GM21447 (cell line): Measurements from ENCODE around the gene LNPEP.

ENCODE experiments used
- ATAC-seq: cut with Tn5 transposase; IDR thresholded peaks from one replicate; pipeline ENCODE4 v1.9.1; 2021; ENCODE audit not compliant: unreplicated experiment

Gene LNPEP

GRCh38 chr5:96994493-96994892, 58.6 kb downstream of the LNPEP start:
- ATAC-seq = no peak

- ATAC-seq = no peak
These were observed 59.5 kb downstream of the LNPEP start for GRCh38 chr5:96995419-96995818.

- no peak for ATAC-seq
These were observed 61.5 kb downstream of the LNPEP start for GRCh38 chr5:96997265-96997859.

GRCh38 chr5:96999856-97000255, 64.0 kb downstream of the LNPEP start:
- ATAC-seq = no peak

GRCh38 chr5:97000391-97000790, 64.5 kb downstream of the LNPEP start:
- ATAC-seq = no peak

- no peak for ATAC-seq
These were observed 67.1 kb downstream of the LNPEP start for GRCh38 chr5:97002983-97003382.

GRCh38 chr5:97004423-97005060, 68.7 kb downstream of the LNPEP start:
- ATAC-seq = no peak

GRCh38 chr5:97006454-97007060, 70.7 kb downstream of the LNPEP start:
- ATAC-seq = no peak

GRCh38 chr5:97009212-97009898, 73.5 kb downstream of the LNPEP start:
- ATAC-seq = peak; percentile 78

- ATAC-seq = no peak
These were observed 74.0 kb downstream of the LNPEP start for GRCh38 chr5:97009921-97010320.

GRCh38 chr5:97010606-97011005, 74.7 kb downstream of the LNPEP start:
- no peak for ATAC-seq

GRCh38 chr5:97011567-97011966, 75.7 kb downstream of the LNPEP start:
- no peak for ATAC-seq

- ATAC-seq = no peak
These were observed 83.7 kb downstream of the LNPEP start for GRCh38 chr5:97019435-97020117.

- no peak for ATAC-seq
These were observed 85.5 kb downstream of the LNPEP start for GRCh38 chr5:97021416-97021815.

GRCh38 chr5:97022898-97023297, 87.0 kb downstream of the LNPEP start:
- ATAC-seq = no peak

GRCh38 chr5:97026721-97027120, 90.8 kb downstream of the LNPEP start:
- no peak for ATAC-seq

- ATAC-seq = no peak
These were observed 101.9 kb downstream of the LNPEP start for GRCh38 chr5:97037819-97038218.

- no peak for ATAC-seq
These were observed 105.4 kb downstream of the LNPEP start for GRCh38 chr5:97041239-97041638.

GRCh38 chr5:97042996-97043395, 107.1 kb downstream of the LNPEP start:
- ATAC-seq = no peak

GRCh38 chr5:97043511-97043910, 107.6 kb downstream of the LNPEP start:
- ATAC-seq = no peak

GRCh38 chr5:97044052-97044451, 108.2 kb downstream of the LNPEP start:
- no peak for ATAC-seq
